ENCODE measurements around the gene CCDC40. TPM values are rescaled to one million over a fixed set of nuclear protein-coding genes. Genes with fewer than 3 reads are reported as not detected.

Gene CCDC40
- total RNA-seq, 2 experiments from 2014 or later, result 0.64 to 0.77 TPM

DNA sequence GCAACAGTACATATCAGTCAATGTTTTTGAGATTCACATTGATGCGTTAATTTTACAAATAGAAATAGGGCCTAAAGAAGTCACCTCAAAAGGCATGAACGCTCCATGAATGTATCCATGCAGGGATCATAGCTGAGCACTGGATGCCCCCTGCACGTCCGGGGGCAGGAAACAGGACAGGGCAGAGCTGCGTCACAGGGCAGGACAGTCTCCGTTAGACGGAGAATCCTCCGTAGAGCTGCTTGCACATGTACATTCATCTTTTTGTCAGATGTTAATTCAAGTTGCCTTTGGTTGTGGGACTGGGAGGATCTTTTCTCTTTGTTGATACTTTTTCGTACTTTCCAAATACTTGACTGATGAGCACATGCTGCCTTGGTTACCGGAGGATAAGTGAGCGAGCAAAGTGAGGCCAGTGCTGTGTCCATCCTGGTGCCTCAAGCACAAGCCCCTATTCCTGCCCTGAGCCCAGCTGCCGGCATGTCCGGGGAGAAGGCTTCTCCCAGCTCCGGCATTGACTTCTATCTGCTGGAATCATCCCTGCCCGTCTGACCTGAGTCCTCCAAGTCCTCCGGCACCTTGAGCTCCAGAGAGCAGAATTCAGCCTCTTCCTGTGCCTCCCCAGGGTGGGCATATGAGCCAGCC is 80.0 kb downstream of the CCDC40 start:
- ChIA-PET POLR2A (interaction anchor here (0.6 to 1.3 kb wide), 2 partner anchors 12 to 581 kb away, joined by 3 to 4 read pairs; no protein-coding TSS in a partner anchor), CTCF (no interaction called here)
- Mint-ChIP-seq H3K27me3 (no peaks in the 10 kb centered on the region), H3K4me1 (ENCODE audit: low read depth) (no peaks in the 10 kb centered on the region), H3K9me3 (no peaks in the 10 kb centered on the region), H3K27ac (no peak overlapping the region), H3K36me3 (ENCODE audit: low read depth) (no peaks in the 10 kb centered on the region), H3K4me3 (no peak overlapping the region)
- no peak for ATAC-seq (ENCODE audit: poor library complexity)
- no peaks in the 10 kb centered on the region for H3K27me3 ChIP-seq (ENCODE audit: control insufficient read depth in 1 of 2, insufficient read depth in 2 of 2, low read length in 2 of 2)
- intact Hi-C loops (cut with DNase I, micrococcal nuclease), result no loop called here
- H3K4me3 ChIP-seq (ENCODE audit: low read length), result no peak overlapping the region
- TF ChIP-seq, protein P1, sequence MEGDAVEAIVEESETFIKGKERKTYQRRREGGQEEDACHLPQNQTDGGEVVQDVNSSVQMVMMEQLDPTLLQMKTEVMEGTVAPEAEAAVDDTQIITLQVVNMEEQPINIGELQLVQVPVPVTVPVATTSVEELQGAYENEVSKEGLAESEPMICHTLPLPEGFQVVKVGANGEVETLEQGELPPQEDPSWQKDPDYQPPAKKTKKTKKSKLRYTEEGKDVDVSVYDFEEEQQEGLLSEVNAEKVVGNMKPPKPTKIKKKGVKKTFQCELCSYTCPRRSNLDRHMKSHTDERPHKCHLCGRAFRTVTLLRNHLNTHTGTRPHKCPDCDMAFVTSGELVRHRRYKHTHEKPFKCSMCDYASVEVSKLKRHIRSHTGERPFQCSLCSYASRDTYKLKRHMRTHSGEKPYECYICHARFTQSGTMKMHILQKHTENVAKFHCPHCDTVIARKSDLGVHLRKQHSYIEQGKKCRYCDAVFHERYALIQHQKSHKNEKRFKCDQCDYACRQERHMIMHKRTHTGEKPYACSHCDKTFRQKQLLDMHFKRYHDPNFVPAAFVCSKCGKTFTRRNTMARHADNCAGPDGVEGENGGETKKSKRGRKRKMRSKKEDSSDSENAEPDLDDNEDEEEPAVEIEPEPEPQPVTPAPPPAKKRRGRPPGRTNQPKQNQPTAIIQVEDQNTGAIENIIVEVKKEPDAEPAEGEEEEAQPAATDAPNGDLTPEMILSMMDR (IDR thresholded peaks at IDR 0.05), result no peak
- H3K9me3 ChIP-seq (ENCODE audit: control insufficient read depth in 1 of 2, insufficient read depth in 1 of 2, low read length in 2 of 2), result no peaks in the 10 kb centered on the region
- no peaks in the 10 kb centered on the region for H3K4me1 ChIP-seq (ENCODE audit: insufficient read depth, low read length)
- H3K36me3 ChIP-seq (ENCODE audit: insufficient read depth, low read length), result no peaks in the 10 kb centered on the region
- H3K27ac ChIP-seq (ENCODE audit: low read depth in 1 of 2, low read length in 2 of 2), result no peak overlapping the region
- DNase-seq, result no peak

DNA sequence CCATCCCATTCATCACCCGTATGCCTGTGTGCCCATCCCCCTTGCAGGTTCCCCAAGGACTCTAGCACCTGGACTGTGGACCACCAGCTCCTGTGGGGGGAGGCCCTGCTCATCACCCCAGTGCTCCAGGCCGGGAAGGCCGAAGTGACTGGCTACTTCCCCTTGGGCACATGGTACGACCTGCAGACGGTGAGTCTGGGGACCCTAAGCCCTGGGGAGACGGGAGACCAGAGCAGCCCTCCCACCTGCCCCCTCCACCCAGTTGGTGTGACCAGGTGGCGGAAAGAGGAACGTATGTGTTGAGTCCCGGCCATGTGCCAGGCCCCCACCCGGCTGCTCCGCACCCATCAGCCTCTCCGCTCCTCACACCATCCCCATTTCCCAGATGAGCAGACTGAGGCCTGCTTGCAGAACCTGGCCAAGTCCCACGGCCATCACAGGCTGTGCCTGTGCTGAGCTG is 80.5 kb downstream of the CCDC40 start:
- no peak overlapping the region for H3K4me3 Mint-ChIP-seq
- TF ChIP-seq, protein P1 (IDR thresholded peaks at IDR 0.05), result no peak
- Histone ChIP-seq H3K9me3 (ENCODE audit: control insufficient read depth in 1 of 2, insufficient read depth in 1 of 2, low read length in 2 of 2) (no peaks in the 10 kb centered on the region), H3K4me3 (ENCODE audit: low read length) (no peak overlapping the region), H3K4me1 (ENCODE audit: insufficient read depth, low read length) (no peaks in the 10 kb centered on the region), H3K36me3 (ENCODE audit: insufficient read depth, low read length) (no peaks in the 10 kb centered on the region), H3K27ac (ENCODE audit: low read depth in 1 of 2, low read length in 2 of 2) (no peak overlapping the region), H3K27me3 (ENCODE audit: control insufficient read depth in 1 of 2, insufficient read depth in 2 of 2, low read length in 2 of 2) (no peaks in the 10 kb centered on the region)
- H3K36me3 Mint-ChIP-seq (ENCODE audit: low read depth), result no peaks in the 10 kb centered on the region
- DNase-seq (peak in 1 of 14 experiments; percentile 25), ATAC-seq (ENCODE audit: poor library complexity) (no peak)
- no peaks in the 10 kb centered on the region for H3K4me1 Mint-ChIP-seq (ENCODE audit: low read depth)
- H3K27ac Mint-ChIP-seq, result no peak overlapping the region
- H3K9me3 Mint-ChIP-seq, result no peaks in the 10 kb centered on the region
- intact Hi-C loops (cut with DNase I, micrococcal nuclease), result no loop called here
- CTCF ChIA-PET, result no interaction called here
- POLR2A ChIA-PET, result interaction anchor here (0.6 to 1.3 kb wide), 2 partner anchors 11 to 582 kb away, joined by 3 to 4 read pairs; no protein-coding TSS in a partner anchor
- no peaks in the 10 kb centered on the region for H3K27me3 Mint-ChIP-seq

DNA sequence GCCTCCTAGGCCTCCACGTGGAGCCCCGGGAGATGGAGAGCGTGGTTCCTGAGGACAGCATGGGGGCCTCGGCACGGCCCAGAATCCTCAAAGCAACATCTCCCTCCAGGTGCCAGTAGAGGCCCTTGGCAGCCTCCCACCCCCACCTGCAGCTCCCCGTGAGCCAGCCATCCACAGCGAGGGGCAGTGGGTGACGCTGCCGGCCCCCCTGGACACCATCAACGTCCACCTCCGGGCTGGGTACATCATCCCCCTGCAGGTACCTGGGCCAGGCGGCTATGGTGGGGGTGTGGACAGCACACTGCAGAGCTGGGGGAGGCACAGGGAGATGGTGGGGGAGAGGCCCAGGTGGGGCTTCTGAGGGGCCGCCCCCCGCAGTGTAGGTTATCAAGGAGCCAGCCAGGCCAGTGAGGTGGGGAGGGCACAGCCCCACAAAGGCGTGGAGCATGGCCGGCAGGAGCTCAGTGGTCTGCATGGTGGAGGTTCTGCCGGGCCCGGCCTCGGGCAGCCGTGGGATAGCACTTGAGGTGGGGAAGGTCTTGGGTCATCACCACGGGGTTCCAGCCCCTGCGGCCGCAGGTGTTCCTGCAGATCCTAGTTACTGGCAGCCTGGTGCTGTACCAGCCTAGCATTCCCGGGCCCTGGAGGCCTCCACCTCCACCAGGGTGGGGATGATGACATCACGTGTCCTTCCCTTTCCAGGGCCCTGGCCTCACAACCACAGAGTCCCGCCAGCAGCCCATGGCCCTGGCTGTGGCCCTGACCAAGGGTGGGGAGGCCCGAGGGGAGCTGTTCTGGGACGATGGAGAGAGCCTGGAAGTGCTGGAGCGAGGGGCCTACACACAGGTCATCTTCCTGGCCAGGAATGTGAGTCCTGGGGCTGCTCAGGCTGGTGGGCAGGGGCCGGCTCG is 81.3 kb downstream of the CCDC40 start:
- ChIA-PET POLR2A (interaction anchor here (1.3 kb wide), 1 partner anchor 10 kb away, joined by 4 read pairs; no protein-coding TSS in a partner anchor), CTCF (no interaction called here)
- H3K27me3 Mint-ChIP-seq, result no peaks in the 10 kb centered on the region
- Histone ChIP-seq H3K27ac (ENCODE audit: low read depth in 1 of 2, low read length in 2 of 2) (no peak overlapping the region), H3K36me3 (ENCODE audit: insufficient read depth, low read length) (no peaks in the 10 kb centered on the region), H3K4me1 (ENCODE audit: insufficient read depth, low read length) (no peaks in the 10 kb centered on the region), H3K4me3 (ENCODE audit: low read length) (no peak overlapping the region), H3K9me3 (ENCODE audit: control insufficient read depth in 1 of 2, insufficient read depth in 1 of 2, low read length in 2 of 2) (no peaks in the 10 kb centered on the region), H3K27me3 (ENCODE audit: control insufficient read depth in 1 of 2, insufficient read depth in 2 of 2, low read length in 2 of 2) (no peaks in the 10 kb centered on the region)
- H3K4me1 Mint-ChIP-seq (ENCODE audit: low read depth), result no peaks in the 10 kb centered on the region
- H3K4me3 Mint-ChIP-seq, result no peak overlapping the region
- intact Hi-C loops (cut with DNase I, micrococcal nuclease), result no loop called here
- H3K9me3 Mint-ChIP-seq, result no peaks in the 10 kb centered on the region
- no peak overlapping the region for H3K27ac Mint-ChIP-seq
- TF ChIP-seq, protein P1 (IDR thresholded peaks at IDR 0.05), result no peak
- no peaks in the 10 kb centered on the region for H3K36me3 Mint-ChIP-seq (ENCODE audit: low read depth)
- DNase-seq, result peak in 1 of 14 experiments; percentile 10
- no peak for ATAC-seq (ENCODE audit: poor library complexity)

Measured in CD4-positive, alpha-beta T cell (primary cell).